ACC112 (cell line): ENCODE measurements around the gene MALL.
"Not testable (repeated sequence)": the region's sequence is repeated elsewhere in the genome, so short reads cannot be mapped to it uniquely, and the experiment has no call there.

Experiments used
- H2AFZ ChIP-seq: fragments of 200-600 bp; sonication (generic); one replicate; pipeline ENCODE4 v1.6.0; 2017; ENCODE audit warnings: antibody characterized with exemption, low read length; ENCODE audit not compliant: unreplicated experiment
- H3K27ac ChIP-seq: fragments of 200-600 bp; sonication (generic); 2 replicates; pipeline ENCODE4 v1.5.1; 2014; ENCODE audit warnings: low read depth, mild to moderate bottlenecking, antibody characterized with exemption, low read length, moderate library complexity
- H3K27me3 ChIP-seq: fragments of 200-600 bp; sonication (generic); 2 replicates; pipeline ENCODE4 v1.6.1; 2014; ENCODE audit warnings: mild to moderate bottlenecking, antibody characterized with exemption, low read length, moderate library complexity, mixed read lengths; ENCODE audit not compliant: insufficient read depth
- H3K36me3 ChIP-seq: fragments of 200-600 bp; sonication (generic); 2 replicates; pipeline ENCODE4 v1.6.1; 2016; ENCODE audit warnings: mild to moderate bottlenecking, antibody characterized with exemption, low read length, moderate library complexity, mixed read lengths; ENCODE audit not compliant: insufficient read depth
- H3K4me1 ChIP-seq: fragments of 200-600 bp; sonication (generic); one replicate; pipeline ENCODE4 v1.6.1; 2016; ENCODE audit warnings: low read length, mixed read lengths; ENCODE audit not compliant: insufficient read depth, unreplicated experiment, control insufficient read depth
- H3K4me3 ChIP-seq: fragments of 200-600 bp; sonication (generic); 2 replicates; pipeline ENCODE4 v1.5.1; 2014; ENCODE audit warnings: mild to moderate bottlenecking, low read depth, low read length
- H3K79me2 ChIP-seq: fragments of 200-600 bp; sonication (generic); one replicate; pipeline ENCODE4 v1.6.0; 2016; ENCODE audit warnings: low read length; ENCODE audit not compliant: control insufficient read depth, unreplicated experiment, insufficient read depth

MALL gene

DNA sequence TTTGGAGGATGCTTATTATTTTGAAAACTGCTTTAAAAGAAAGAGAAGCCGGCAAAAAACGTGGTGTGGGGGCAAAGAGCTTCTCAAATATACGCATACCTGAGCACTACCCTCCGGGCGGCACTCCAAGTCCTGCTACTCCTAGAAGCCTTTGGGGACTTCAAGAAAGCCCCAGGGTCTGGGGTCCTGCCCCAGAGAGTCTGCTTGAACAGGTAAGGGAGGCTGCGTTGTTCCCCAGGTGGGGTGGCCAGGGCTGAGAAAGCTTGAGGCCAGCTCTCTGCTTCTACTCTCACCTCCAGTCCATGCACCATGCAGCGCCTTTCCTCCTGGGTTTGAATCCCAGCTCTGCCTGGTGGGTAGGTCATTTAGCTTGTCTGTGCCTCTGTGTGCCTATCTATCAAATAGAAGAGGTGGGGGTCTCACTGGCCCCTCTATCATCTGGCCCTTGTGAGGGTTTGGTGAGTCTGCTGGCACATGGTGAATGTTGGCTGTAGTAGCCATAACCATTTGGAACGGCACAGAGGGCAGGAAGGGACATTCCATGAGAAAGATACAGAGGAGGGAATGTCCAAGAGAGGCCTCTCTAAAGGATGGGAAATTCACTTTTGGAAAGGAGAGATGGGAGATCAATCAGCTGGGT, 19.5 kb downstream of the MALL start:
- Histone ChIP-seq H3K27ac (no peak overlapping the region), H2AFZ (no peak overlapping the region), H3K4me3 (no peak overlapping the region), H3K4me1 (peaks cover 9% of the 10 kb centered on the region), H3K27me3 (no peaks in the 10 kb centered on the region), H3K36me3 (no peaks in the 10 kb centered on the region), H3K79me2 (no peaks in the 10 kb centered on the region)

GRCh38 chr2:110094884-110095534, 20.6 kb downstream of the MALL start:
- not testable (repeated sequence) for H2AFZ ChIP-seq, H3K79me2 ChIP-seq, H3K27ac ChIP-seq

DNA sequence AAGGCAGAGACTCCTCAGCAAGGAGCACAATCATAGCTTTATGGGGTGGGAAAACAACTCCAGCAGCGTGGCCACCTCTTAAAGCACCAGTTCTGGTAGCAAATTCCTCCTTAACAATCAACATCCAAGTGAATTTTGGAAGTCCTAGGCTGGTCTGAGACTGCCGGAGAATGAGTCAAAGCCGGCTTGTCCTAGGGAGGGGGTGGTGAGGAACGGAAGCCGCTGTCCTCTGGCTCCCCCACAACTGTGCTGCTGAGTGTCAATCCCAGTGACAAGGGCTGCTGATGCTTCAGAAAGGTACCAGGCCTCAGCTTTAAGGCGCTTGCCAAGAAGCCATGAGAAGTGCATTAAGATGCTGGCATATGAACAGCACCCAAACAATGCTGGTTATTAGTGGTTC, 21.7 kb downstream of the MALL start:
- H3K4me1 ChIP-seq, H3K27me3 ChIP-seq, H3K79me2 ChIP-seq, H3K36me3 ChIP-seq, H3K27ac ChIP-seq, H3K4me3 ChIP-seq, H2AFZ ChIP-seq: not testable (repeated sequence)

More at GRCh38 chr2:110094884-110095534, 20.6 kb downstream of the MALL start:
- not testable (repeated sequence) for H3K36me3 ChIP-seq, H3K4me3 ChIP-seq, H3K4me1 ChIP-seq, H3K27me3 ChIP-seq

GRCh38 chr2:110090164-110090563, 25.5 kb downstream of the MALL start:
- not testable (repeated sequence) for H3K27ac ChIP-seq, H3K79me2 ChIP-seq, H2AFZ ChIP-seq, H3K4me3 ChIP-seq, H3K4me1 ChIP-seq, H3K36me3 ChIP-seq, H3K27me3 ChIP-seq

DNA sequence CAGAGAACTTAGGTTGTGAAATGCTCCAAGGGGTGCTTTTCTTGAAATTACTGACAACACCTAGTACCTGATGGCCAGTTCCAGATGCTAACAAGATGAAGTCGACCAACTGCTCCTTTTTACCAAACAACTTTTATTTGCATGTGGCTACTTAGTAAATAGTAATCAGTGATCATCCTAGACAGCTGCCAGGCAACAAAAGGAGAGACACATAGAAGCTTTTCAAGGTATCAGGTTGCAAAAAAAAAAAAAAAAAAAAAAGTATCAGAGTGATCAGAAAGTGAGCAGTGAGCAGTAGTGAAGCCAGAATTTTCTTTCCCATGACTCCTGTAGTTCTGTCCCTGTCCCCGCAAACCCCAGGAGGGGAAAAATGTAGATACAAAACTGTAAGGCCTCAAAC, 31.9 kb downstream of the MALL start:
- not testable (repeated sequence) for H3K4me3 ChIP-seq, H3K36me3 ChIP-seq, H3K27me3 ChIP-seq, H3K27ac ChIP-seq, H2AFZ ChIP-seq, H3K79me2 ChIP-seq, H3K4me1 ChIP-seq

- not testable (repeated sequence) for H3K36me3 ChIP-seq, H3K27me3 ChIP-seq, H3K4me3 ChIP-seq, H3K4me1 ChIP-seq, H3K79me2 ChIP-seq, H3K27ac ChIP-seq, H2AFZ ChIP-seq
Observed at GRCh38 chr2:110083162-110083561, 32.5 kb downstream of the MALL start.

- not testable (repeated sequence) for H3K4me1 ChIP-seq, H3K36me3 ChIP-seq, H3K79me2 ChIP-seq, H3K27ac ChIP-seq, H3K4me3 ChIP-seq, H2AFZ ChIP-seq, H3K27me3 ChIP-seq
Observed at GRCh38 chr2:110078104-110078503, 37.5 kb downstream of the MALL start.

- H3K27me3 ChIP-seq, H3K79me2 ChIP-seq, H3K4me1 ChIP-seq, H3K4me3 ChIP-seq, H3K27ac ChIP-seq, H2AFZ ChIP-seq, H3K36me3 ChIP-seq: not testable (repeated sequence)
Observed at GRCh38 chr2:110075896-110076295, 39.7 kb downstream of the MALL start.

GRCh38 chr2:110069869-110070268, 45.8 kb downstream of the MALL start:
- H3K4me3 ChIP-seq, H3K27ac ChIP-seq, H3K4me1 ChIP-seq, H3K79me2 ChIP-seq, H3K36me3 ChIP-seq, H3K27me3 ChIP-seq, H2AFZ ChIP-seq: not testable (repeated sequence)

- H2AFZ ChIP-seq, H3K79me2 ChIP-seq, H3K27me3 ChIP-seq, H3K27ac ChIP-seq, H3K4me1 ChIP-seq, H3K4me3 ChIP-seq, H3K36me3 ChIP-seq: not testable (repeated sequence)
Observed at GRCh38 chr2:110068153-110068552, 47.5 kb downstream of the MALL start.

DNA sequence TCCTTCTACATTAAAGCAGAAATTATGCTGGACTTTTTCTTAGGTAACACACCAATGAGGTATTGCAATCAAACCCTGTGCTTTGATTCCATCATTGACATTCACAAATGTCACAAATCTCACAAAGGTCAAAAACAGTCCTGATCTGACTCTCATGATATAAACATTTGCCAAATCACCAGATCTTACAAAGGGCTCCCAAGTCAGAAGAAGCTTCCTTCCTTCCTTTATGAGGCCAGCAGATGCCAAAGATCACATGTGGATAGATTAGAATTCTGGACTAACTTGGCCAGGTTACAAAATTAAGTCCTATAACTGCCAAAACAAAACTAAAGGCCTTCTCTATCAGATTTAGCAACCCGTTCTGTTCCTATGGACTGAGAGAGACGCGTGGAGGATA, 53.3 kb downstream of the MALL start:
- H2AFZ ChIP-seq, H3K27me3 ChIP-seq, H3K4me3 ChIP-seq, H3K4me1 ChIP-seq, H3K36me3 ChIP-seq, H3K79me2 ChIP-seq, H3K27ac ChIP-seq: not testable (repeated sequence)
